H9 (cell line): ENCODE results near the gene CDCP2. TPM values are rescaled to one million over a fixed set of nuclear protein-coding genes. Genes with fewer than 3 reads are reported as not detected.

Experiments
- DNase-seq: peaks from one replicate; pipeline ENCODE4 v3.0.0-alpha.2; 2017
- H2AFZ ChIP-seq: one replicate; pipeline ENCODE4 v1.6.1; 2013; ENCODE audit warnings: mild to moderate bottlenecking, low read length, control low read depth, moderate library complexity
- H2AK5ac ChIP-seq: 2 replicates; pipeline ENCODE4 v1.6.1; 2013; ENCODE audit warnings: low read length, control low read depth, mixed read lengths; ENCODE audit not compliant: insufficient read length
- H2BK120ac ChIP-seq: one replicate; pipeline ENCODE4 v1.6.1; 2013; ENCODE audit warnings: low read depth, mild to moderate bottlenecking, low read length, control low read depth, inconsistent platforms; ENCODE audit not compliant: poor library complexity, severe bottlenecking
- H2BK12ac ChIP-seq: 2 replicates; pipeline ENCODE4 v1.6.1; 2013; ENCODE audit warnings: low read length, control low read depth, mixed read lengths, low read depth; ENCODE audit not compliant: insufficient read length
- H2BK15ac ChIP-seq: 2 replicates; pipeline ENCODE4 v1.6.1; 2013; ENCODE audit warnings: low read depth, low read length, control low read depth
- H2BK20ac ChIP-seq: one replicate; pipeline ENCODE4 v1.6.1; 2013; ENCODE audit warnings: low read depth, mild to moderate bottlenecking, low read length, control low read depth, inconsistent platforms; ENCODE audit not compliant: poor library complexity, severe bottlenecking
- H2BK5ac ChIP-seq: 2 replicates; pipeline ENCODE4 v1.6.1; 2013; ENCODE audit warnings: low read length, control low read depth, mixed read lengths; ENCODE audit not compliant: insufficient read length
- H3K14ac ChIP-seq: 2 replicates; pipeline ENCODE4 v1.6.1; 2013; ENCODE audit warnings: low read length, control low read depth; ENCODE audit not compliant: insufficient read depth
- H3K18ac ChIP-seq: 2 replicates; pipeline ENCODE4 v1.6.1; 2013; ENCODE audit warnings: low read depth, mild to moderate bottlenecking, mixed read lengths, low read length, control low read depth; ENCODE audit not compliant: insufficient read length
- H3K23ac ChIP-seq: 2 replicates; pipeline ENCODE4 v1.6.1; 2013; ENCODE audit warnings: low read length, control low read depth, mixed read lengths, low read depth; ENCODE audit not compliant: insufficient read length
- H3K23me2 ChIP-seq: 2 replicates; pipeline ENCODE4 v1.6.1; 2013; ENCODE audit warnings: low read depth, mild to moderate bottlenecking, mixed read lengths, low read length, control low read depth; ENCODE audit not compliant: insufficient read length, poor library complexity, severe bottlenecking
- H3K27ac ChIP-seq: 2 replicates; pipeline ENCODE4 v1.5.1; 2013; ENCODE audit warnings: low read length, control low read depth, mixed read lengths, low read depth; ENCODE audit not compliant: insufficient read length
- H3K27me3 ChIP-seq: 2 replicates; pipeline ENCODE4 v1.6.1; 2013; ENCODE audit warnings: low read length, control low read depth, inconsistent platforms; ENCODE audit not compliant: insufficient read depth
- H3K4ac ChIP-seq: 2 replicates; pipeline ENCODE4 v1.6.1; 2013; ENCODE audit warnings: low read depth, mild to moderate bottlenecking, control low read depth, inconsistent platforms, low read length, moderate library complexity
- H3K4me1 ChIP-seq: 2 replicates; pipeline ENCODE4 v1.6.1; 2013; ENCODE audit warnings: low read length, control low read depth, inconsistent platforms; ENCODE audit not compliant: insufficient read depth
- H3K4me2 ChIP-seq: 2 replicates; pipeline ENCODE4 v1.6.1; 2013; ENCODE audit warnings: low read length, control low read depth, mixed read lengths; ENCODE audit not compliant: insufficient read length, insufficient read depth
- H3K56ac ChIP-seq: 2 replicates; pipeline ENCODE4 v1.6.1; 2013; ENCODE audit warnings: low read depth, mild to moderate bottlenecking, mixed read lengths, low read length, control low read depth; ENCODE audit not compliant: insufficient read length
- H3K79me1 ChIP-seq: 2 replicates; pipeline ENCODE4 v1.6.1; 2013; ENCODE audit warnings: low read depth, mild to moderate bottlenecking, moderate library complexity, low read length, control low read depth, inconsistent platforms; ENCODE audit not compliant: insufficient read depth, poor library complexity, severe bottlenecking
- H3K79me2 ChIP-seq: 2 replicates; pipeline ENCODE4 v1.6.1; 2013; ENCODE audit warnings: low read length, control low read depth, inconsistent platforms; ENCODE audit not compliant: insufficient read depth
- H3K9ac ChIP-seq: 2 replicates; pipeline ENCODE4 v1.6.1; 2013; ENCODE audit warnings: low read length, control low read depth, mixed read lengths; ENCODE audit not compliant: insufficient read length; ENCODE audit errors: extremely low read depth
- H3K9me3 ChIP-seq: one replicate; pipeline ENCODE4 v1.6.1; 2013; ENCODE audit warnings: low read depth, low read length, inconsistent platforms; ENCODE audit not compliant: control insufficient read depth
- H3T11ph ChIP-seq: one replicate; pipeline ENCODE4 v1.6.1; 2013; ENCODE audit warnings: mild to moderate bottlenecking, low read length, control low read depth, inconsistent platforms
- H4K20me1 ChIP-seq: one replicate; pipeline ENCODE4 v1.6.1; 2013; ENCODE audit not compliant: control insufficient read depth, insufficient read length, insufficient read depth
- H4K5ac ChIP-seq: 2 replicates; pipeline ENCODE4 v1.6.1; 2013; ENCODE audit warnings: low read depth, mild to moderate bottlenecking, mixed read lengths, low read length, control low read depth; ENCODE audit not compliant: insufficient read length
- H4K8ac ChIP-seq: replicated peaks from 2 replicates; pipeline ENCODE4 v1.6.1; 2013; ENCODE audit warnings: low read length, control low read depth, mixed read lengths, low read depth; ENCODE audit not compliant: insufficient read length
- H4K91ac ChIP-seq: 2 replicates; pipeline ENCODE4 v1.6.1; 2013; ENCODE audit warnings: low read depth, mild to moderate bottlenecking, moderate library complexity, mixed read lengths, low read length, control low read depth; ENCODE audit not compliant: insufficient read length
- H3K27ac Mint-ChIP-seq, 3 experiments: 2 replicates in 2 of 3; 3 replicates in 1 of 3; pipeline ENCODE4 v1.8.0; 2020 to 2021; ENCODE audit warnings: mixed read lengths in 3 of 3, mild to moderate bottlenecking in 1 of 3, moderate library complexity in 1 of 3
- H3K27me3 Mint-ChIP-seq: 2 replicates; pipeline ENCODE4 v1.8.0; 2021; ENCODE audit warnings: low read depth, mild to moderate bottlenecking, moderate library complexity, mixed read lengths
- H3K36me3 Mint-ChIP-seq, 3 experiments: 2 replicates in 2 of 3; 3 replicates in 1 of 3; pipeline ENCODE4 v1.8.0; 2020 to 2021; ENCODE audit warnings: low read depth in 3 of 3, mixed read lengths in 3 of 3; ENCODE audit not compliant: insufficient read depth in 1 of 3
- H3K4me1 Mint-ChIP-seq, 2 experiments: 2 replicates each; pipeline ENCODE4 v1.8.0; 2020; ENCODE audit warnings: mixed read lengths in 2 of 2
- H3K4me3 Mint-ChIP-seq, 2 experiments: 2 replicates in 1 of 2; 3 replicates in 1 of 2; pipeline ENCODE4 v1.8.0; 2020 to 2021; ENCODE audit warnings: mild to moderate bottlenecking in 2 of 2, mixed read lengths in 2 of 2, moderate library complexity in 1 of 2
- H3K9me3 Mint-ChIP-seq, 2 experiments: 2 replicates in 1 of 2; 3 replicates in 1 of 2; pipeline ENCODE4 v1.8.0; 2020; ENCODE audit warnings: mild to moderate bottlenecking in 2 of 2, mixed read lengths in 2 of 2, moderate library complexity in 1 of 2
- CTCF ChIP-seq: fragments of 200-600 bp; sonication (generic); conservative IDR thresholded peaks from 3 replicates; pipeline ENCODE4 v1.8.0; 2021; ENCODE audit warnings: antibody characterized with exemption, mild to moderate bottlenecking
- WGBS: extraction: QIAGEN DNeasy Blood & Tissue Kit; methylation state at CpG from one replicate; pipeline ENCODE4 v1.1.7; 2013; ENCODE audit warnings: missing lambda C conversion rate, low lambda C conversion rate, mixed read lengths; ENCODE audit not compliant: insufficient read length; ENCODE audit errors: extremely low coverage; 5-methylcytosine and 5-hydroxymethylcytosine counted together
- total RNA-seq: library from RNA; stranded (reverse); gene quantifications from 2 replicates; pipeline ENCODE4 v1.2.1, GENCODE V29; 2021

The CDCP2 gene
- total RNA-seq, 1 experiment from 2014 or later = not detected

- H3K14ac ChIP-seq = no peak overlapping the region
Measured at GRCh38 chr1:54142146-54142900, 10.5 kb downstream of the CDCP2 start.

More at GRCh38 chr1:54142146-54142900, 10.5 kb downstream of the CDCP2 start:
- no peaks in the 10 kb centered on the region for H3K79me2 ChIP-seq
- no CpG with 5 or more reads among the region's 9 CpGs for WGBS
- no peak overlapping the region for H3K18ac ChIP-seq
- no peaks in the 10 kb centered on the region for H3K23me2 ChIP-seq
- Mint-ChIP-seq H3K9me3 (no peaks in the 10 kb centered on the region), H3K4me3 (no peak overlapping the region), H3K4me1 (peaks cover 2 to 11% of the 10 kb centered on the region in 2 experiments), H3K27me3 (no peaks in the 10 kb centered on the region; the same call in none of the 2 replicates), H3K36me3 (no peaks in the 10 kb centered on the region), H3K27ac (no peak overlapping the region; a peak in 1 of 7 replicates)
- H3K9me3 ChIP-seq = no peaks in the 10 kb centered on the region
- H2AK5ac ChIP-seq = no peak overlapping the region
- H3K27me3 ChIP-seq = no peaks in the 10 kb centered on the region; the same call in 1 of the 2 replicates
- H2BK120ac ChIP-seq = no peak overlapping the region
- H2BK5ac ChIP-seq = no peak overlapping the region
- no peak overlapping the region for H3K4ac ChIP-seq
- no peak overlapping the region for H3K27ac ChIP-seq
- no peak overlapping the region for H3K56ac ChIP-seq
- no peaks in the 10 kb centered on the region for H3K4me1 ChIP-seq
- H2BK20ac ChIP-seq = no peak overlapping the region
- DNase-seq = no peak
- H3K23ac ChIP-seq = no peak overlapping the region
- H3K9ac ChIP-seq = no peak overlapping the region
- H3K4me2 ChIP-seq = no peak overlapping the region
- no peak overlapping the region for H2AFZ ChIP-seq
- no peak overlapping the region for H2BK15ac ChIP-seq
- no peak overlapping the region for H4K5ac ChIP-seq
- H3K79me1 ChIP-seq = no peaks in the 10 kb centered on the region
- H4K91ac ChIP-seq = no peak overlapping the region
- no peak overlapping the region for H4K8ac ChIP-seq
- no peak for TF ChIP-seq CTCF
- H2BK12ac ChIP-seq = no peak overlapping the region
- no peak overlapping the region for H3T11ph ChIP-seq
- no peaks in the 10 kb centered on the region for H4K20me1 ChIP-seq
